ENCODE data around the gene KCTD14. TPM values are rescaled to one million over a fixed set of nuclear protein-coding genes. Genes with fewer than 3 reads are reported as not detected.
A peak's percentile ranks its signal among the peaks of the same experiment; 100 is the strongest.
"Not testable (repeated sequence)": the region's sequence is repeated elsewhere in the genome, so short reads cannot be mapped to it uniquely, and the experiment has no call there.

KCTD14 gene
- total RNA-seq, 4 donors from 2014 or later, result 0.19 to 5.3 (median 3.3) TPM

DNA sequence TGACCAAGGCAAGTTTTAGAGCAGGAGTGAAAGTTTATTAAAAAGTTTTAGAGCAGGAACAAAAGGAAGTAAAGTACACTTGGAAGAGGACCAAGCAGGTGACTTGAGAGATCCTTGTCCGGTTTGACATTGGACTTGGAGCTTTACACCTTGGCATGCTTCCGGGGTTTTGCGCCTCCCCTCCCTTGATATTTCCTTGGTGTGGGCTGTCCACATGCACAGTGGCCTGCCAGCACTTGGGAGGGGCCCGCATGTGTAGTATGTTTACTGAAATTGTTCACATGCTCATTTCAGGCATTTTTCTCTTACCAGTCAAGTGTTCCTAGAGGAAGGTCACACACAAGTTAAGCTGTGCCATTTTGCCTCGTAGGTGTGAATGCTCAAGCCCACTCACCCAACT is 21.6 kb upstream of the KCTD14 start:
- no peak for DNase-seq (ENCODE audit: low spot score in 2 of 2)
- 85 to 89% methylated on average over 5 of the region's 5 CpGs for WGBS, 2 donors
- H3K4me3 ChIP-seq (ENCODE audit: low read depth, poor library complexity, severe bottlenecking), result no peak overlapping the region
- intact Hi-C loops (cut with DNase I; ENCODE audit: low total_unique reads), result no loop called here
- TF ChIP-seq, protein P1, sequence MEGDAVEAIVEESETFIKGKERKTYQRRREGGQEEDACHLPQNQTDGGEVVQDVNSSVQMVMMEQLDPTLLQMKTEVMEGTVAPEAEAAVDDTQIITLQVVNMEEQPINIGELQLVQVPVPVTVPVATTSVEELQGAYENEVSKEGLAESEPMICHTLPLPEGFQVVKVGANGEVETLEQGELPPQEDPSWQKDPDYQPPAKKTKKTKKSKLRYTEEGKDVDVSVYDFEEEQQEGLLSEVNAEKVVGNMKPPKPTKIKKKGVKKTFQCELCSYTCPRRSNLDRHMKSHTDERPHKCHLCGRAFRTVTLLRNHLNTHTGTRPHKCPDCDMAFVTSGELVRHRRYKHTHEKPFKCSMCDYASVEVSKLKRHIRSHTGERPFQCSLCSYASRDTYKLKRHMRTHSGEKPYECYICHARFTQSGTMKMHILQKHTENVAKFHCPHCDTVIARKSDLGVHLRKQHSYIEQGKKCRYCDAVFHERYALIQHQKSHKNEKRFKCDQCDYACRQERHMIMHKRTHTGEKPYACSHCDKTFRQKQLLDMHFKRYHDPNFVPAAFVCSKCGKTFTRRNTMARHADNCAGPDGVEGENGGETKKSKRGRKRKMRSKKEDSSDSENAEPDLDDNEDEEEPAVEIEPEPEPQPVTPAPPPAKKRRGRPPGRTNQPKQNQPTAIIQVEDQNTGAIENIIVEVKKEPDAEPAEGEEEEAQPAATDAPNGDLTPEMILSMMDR (IDR thresholded peaks at IDR 0.05), result no peak
- no peak for TF ChIP-seq POLR2A (IDR thresholded peaks at IDR 0.05)

GRCh38 chr11:78041843-78042440 is 18.9 kb upstream of the KCTD14 start:
- intact Hi-C loops (cut with DNase I; ENCODE audit: low total_unique reads), result no loop called here
- no peak for TF ChIP-seq POLR2A (IDR thresholded peaks at IDR 0.05)
- TF ChIP-seq, protein P1 (IDR thresholded peaks at IDR 0.05), result no peak
- WGBS, 2 donors, result 93 to 95% methylated on average over 14 of the region's 14 CpGs
- DNase-seq (ENCODE audit: low spot score in 2 of 2), result no peak
- no peak overlapping the region for H3K4me3 ChIP-seq (ENCODE audit: low read depth, poor library complexity, severe bottlenecking)

DNA sequence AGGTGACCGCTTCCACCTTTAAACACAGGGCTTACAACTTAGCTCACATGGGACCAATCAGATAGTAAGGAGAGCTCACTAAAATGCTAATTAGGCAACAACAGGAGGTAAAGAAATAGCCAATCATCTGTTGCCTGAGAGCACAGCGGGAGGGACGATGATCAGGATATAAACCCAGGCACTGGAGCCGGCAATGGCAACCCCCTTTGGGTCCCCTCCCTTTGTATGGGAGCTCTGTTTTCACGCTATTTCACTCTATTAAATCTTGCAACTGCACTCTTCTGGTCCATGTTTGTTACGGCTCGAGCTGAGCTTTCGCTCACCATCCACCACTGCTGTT is 18.3 kb upstream of the KCTD14 start:
- H3K4me3 ChIP-seq (ENCODE audit: low read depth, poor library complexity, severe bottlenecking); DNase-seq (ENCODE audit: low spot score in 2 of 2); intact Hi-C loops (cut with DNase I; ENCODE audit: low total_unique reads): not testable (repeated sequence)
- 92 to 99% methylated on average over 8 of the region's 8 CpGs for WGBS, 2 donors

DNA sequence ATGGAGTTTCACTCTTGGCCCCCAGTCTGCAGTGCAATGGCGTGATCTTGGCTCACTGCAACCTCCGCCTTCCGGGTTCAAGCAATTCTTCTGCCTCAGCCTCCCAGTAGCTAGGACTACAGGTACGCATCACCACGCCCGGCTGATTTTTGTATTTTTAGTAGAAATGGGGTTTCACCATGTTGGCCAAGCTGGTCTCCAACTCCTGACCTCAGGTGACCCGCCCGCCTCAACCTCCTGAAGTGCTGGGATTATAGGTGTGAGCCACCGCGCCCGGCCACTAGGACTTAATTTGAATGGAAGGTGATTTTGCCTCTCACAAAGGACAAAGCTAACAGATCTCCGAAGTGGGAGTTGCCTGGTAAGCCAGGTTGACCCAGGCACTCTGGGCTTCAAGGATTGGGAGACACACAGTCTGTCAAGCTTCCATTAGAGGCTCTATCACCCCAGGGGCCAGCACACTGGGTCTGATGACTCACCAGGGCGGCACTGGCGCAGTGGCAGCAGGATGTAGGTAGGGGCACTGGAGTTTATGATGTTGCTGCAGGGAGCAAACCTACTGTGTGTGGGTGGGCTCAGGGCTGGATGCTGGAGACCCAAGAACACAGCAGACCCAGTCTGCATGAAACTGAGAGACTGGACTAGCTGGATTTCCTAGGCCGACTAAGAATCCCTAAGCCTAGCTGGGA is 17.8 kb upstream of the KCTD14 start:
- DNase-seq (ENCODE audit: low spot score in 2 of 2), result no peak
- H3K4me3 ChIP-seq (ENCODE audit: low read depth, poor library complexity, severe bottlenecking), result no peak overlapping the region
- TF ChIP-seq, protein P1 (IDR thresholded peaks at IDR 0.05), result no peak
- no peak for TF ChIP-seq POLR2A (IDR thresholded peaks at IDR 0.05)
- WGBS, 2 donors, result 92 to 94% methylated on average over 15 of the region's 15 CpGs
- intact Hi-C loops (cut with DNase I; ENCODE audit: low total_unique reads), result no loop called here

GRCh38 chr11:78039919-78040671 is 17.0 kb upstream of the KCTD14 start:
- H3K4me3 ChIP-seq (ENCODE audit: low read depth, poor library complexity, severe bottlenecking), result no peak overlapping the region
- 15 to 16% methylated on average over 7 of the region's 7 CpGs for whole genome bisulfite sequencing, 2 donors
- intact Hi-C loops (cut with DNase I; ENCODE audit: low total_unique reads), result no loop called here
- no peak for TF ChIP-seq POLR2A (IDR thresholded peaks at IDR 0.05)
- TF ChIP-seq, protein P1 (IDR thresholded peaks at IDR 0.05), result no peak
- peak; percentile 35 to 89 for DNase-seq (ENCODE audit: low spot score in 2 of 2)

DNA sequence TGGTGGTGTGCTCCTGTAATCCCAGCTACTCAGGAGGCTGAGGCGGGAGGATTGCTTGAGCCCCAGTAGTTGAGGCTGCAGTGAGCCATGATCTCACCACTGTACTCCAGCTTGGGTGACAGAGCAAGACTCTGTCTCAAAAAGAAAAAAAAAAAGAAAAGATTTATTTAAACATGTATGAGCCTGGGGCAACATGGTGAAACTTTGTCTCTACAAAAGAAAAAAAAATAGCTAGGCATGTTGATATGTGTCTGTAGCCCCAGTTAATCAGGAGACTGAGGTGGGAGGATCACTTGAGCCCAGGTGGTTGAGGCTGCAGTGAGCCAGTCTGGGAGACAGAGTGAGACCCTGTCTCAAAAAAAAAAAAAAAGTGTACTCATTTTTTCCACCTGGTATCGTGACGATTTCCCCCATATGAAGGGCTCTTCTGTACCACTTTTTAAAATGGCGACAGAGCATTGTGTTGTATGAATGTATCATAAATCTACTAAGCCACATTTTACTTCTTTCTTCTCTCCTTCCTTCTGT is 16.4 kb upstream of the KCTD14 start:
- no peak for TF ChIP-seq POLR2A (IDR thresholded peaks at IDR 0.05)
- TF ChIP-seq, protein P1 (IDR thresholded peaks at IDR 0.05), result no peak
- 70 to 72% methylated on average over 4 of the region's 4 CpGs for WGBS, 2 donors
- no peak overlapping the region for H3K4me3 ChIP-seq (ENCODE audit: low read depth, poor library complexity, severe bottlenecking)
- no peak for DNase-seq (ENCODE audit: low spot score in 2 of 2)
- intact Hi-C loops (cut with DNase I; ENCODE audit: low total_unique reads), result no loop called here
